ENCODE data around the gene CD101. TPM values are rescaled to one million over a fixed set of nuclear protein-coding genes. Genes with fewer than 3 reads are reported as not detected.

CD101 gene
- total RNA-seq, 2 experiments from 2014 or later: not detected

- Histone ChIP-seq H3K4me3 (ENCODE audit: low read depth, low read length, poor library complexity, severe bottlenecking) (no peak overlapping the region), H3K27ac (ENCODE audit: low read depth, low read length, poor library complexity, severe bottlenecking) (no peak overlapping the region), H2AFZ (ENCODE audit: low read length) (no peak overlapping the region), H3K9me3 (ENCODE audit: low read length) (no peaks in the 10 kb centered on the region), H3K79me2 (ENCODE audit: insufficient read depth, low read depth, low read length) (no peaks in the 10 kb centered on the region), H3K9me2 (ENCODE audit: insufficient read depth, low read length) (no peaks in the 10 kb centered on the region), H3K36me3 (ENCODE audit: insufficient read depth, low read length) (no peaks in the 10 kb centered on the region), H3K4me1 (ENCODE audit: insufficient read depth, low read length, poor library complexity, severe bottlenecking) (no peaks in the 10 kb centered on the region), H4K20me1 (ENCODE audit: insufficient read depth, low read length) (no peaks in the 10 kb centered on the region), H3K4me2 (ENCODE audit: low read length) (no peak overlapping the region)
- ChIA-PET CTCF (ENCODE audit: unreplicated experiment) (no interaction called here), POLR2A (no interaction called here)
- TF ChIP-seq CTCF (conservative IDR thresholded peaks at IDR 0.05; ENCODE audit: low read length) (no peak), EZH2phosphoT487 (IDR thresholded peaks at IDR 0.05; ENCODE audit: borderline replicate concordance, low read depth, low read length) (no peak)
- DNase-seq (ENCODE audit: low spot score): no peak
- BruUV-seq (replicated peaks): no TSS peak
- intact Hi-C loops (cut with micrococcal nuclease; ENCODE audit: unreplicated experiment): no loop called here
Measured at GRCh38 chr1:117022114-117022513, 20.6 kb downstream of the CD101 start.

GRCh38 chr1:117025568-117025967 lies 24.0 kb downstream of the CD101 start:
- no peaks in the 10 kb centered on the region for H3K36me3 ChIP-seq (ENCODE audit: insufficient read depth, low read length)
- no TSS peak for BruUV-seq (replicated peaks)
- no peak overlapping the region for H3K27ac ChIP-seq (ENCODE audit: low read depth, low read length, poor library complexity, severe bottlenecking)
- intact Hi-C loops (cut with micrococcal nuclease; ENCODE audit: unreplicated experiment): no loop called here
- DNase-seq (ENCODE audit: low spot score): no peak
- H3K79me2 ChIP-seq (ENCODE audit: insufficient read depth, low read depth, low read length): no peaks in the 10 kb centered on the region
- ChIA-PET POLR2A (interaction anchor here (0.7 to 1.6 kb wide), 2 partner anchors 11 to 35 kb away, joined by 3 read pairs; partner anchors contain the start of gene TTF2), CTCF (ENCODE audit: unreplicated experiment) (no interaction called here)
- no peak for TF ChIP-seq EZH2phosphoT487 (IDR thresholded peaks at IDR 0.05; ENCODE audit: borderline replicate concordance, low read depth, low read length)
- TF ChIP-seq CTCF (conservative IDR thresholded peaks at IDR 0.05; ENCODE audit: low read length): no peak
- no peaks in the 10 kb centered on the region for H3K9me2 ChIP-seq (ENCODE audit: insufficient read depth, low read length)
- no peak overlapping the region for H3K4me2 ChIP-seq (ENCODE audit: low read length)
- H3K9me3 ChIP-seq (ENCODE audit: low read length): no peaks in the 10 kb centered on the region
- H4K20me1 ChIP-seq (ENCODE audit: insufficient read depth, low read length): no peaks in the 10 kb centered on the region
- H2AFZ ChIP-seq (ENCODE audit: low read length): no peak overlapping the region
- no peaks in the 10 kb centered on the region for H3K4me1 ChIP-seq (ENCODE audit: insufficient read depth, low read length, poor library complexity, severe bottlenecking)
- H3K4me3 ChIP-seq (ENCODE audit: low read depth, low read length, poor library complexity, severe bottlenecking): no peak overlapping the region

GRCh38 chr1:117026361-117026760 lies 24.8 kb downstream of the CD101 start:
- ChIA-PET CTCF (ENCODE audit: unreplicated experiment) (no interaction called here), POLR2A (interaction anchor here (1.6 kb wide), 1 partner anchor 12 kb away, joined by 3 read pairs; no protein-coding TSS in a partner anchor)
- Histone ChIP-seq H3K4me1 (ENCODE audit: insufficient read depth, low read length, poor library complexity, severe bottlenecking) (no peaks in the 10 kb centered on the region), H2AFZ (ENCODE audit: low read length) (no peak overlapping the region), H3K4me3 (ENCODE audit: low read depth, low read length, poor library complexity, severe bottlenecking) (no peak overlapping the region), H3K9me2 (ENCODE audit: insufficient read depth, low read length) (no peaks in the 10 kb centered on the region), H3K79me2 (ENCODE audit: insufficient read depth, low read depth, low read length) (no peaks in the 10 kb centered on the region), H3K9me3 (ENCODE audit: low read length) (no peaks in the 10 kb centered on the region), H3K4me2 (ENCODE audit: low read length) (no peak overlapping the region), H4K20me1 (ENCODE audit: insufficient read depth, low read length) (no peaks in the 10 kb centered on the region), H3K27ac (ENCODE audit: low read depth, low read length, poor library complexity, severe bottlenecking) (no peak overlapping the region), H3K36me3 (ENCODE audit: insufficient read depth, low read length) (no peaks in the 10 kb centered on the region)
- intact Hi-C loops (cut with micrococcal nuclease; ENCODE audit: unreplicated experiment): no loop called here
- BruUV-seq (replicated peaks): no TSS peak
- TF ChIP-seq EZH2phosphoT487 (IDR thresholded peaks at IDR 0.05; ENCODE audit: borderline replicate concordance, low read depth, low read length) (no peak), CTCF (conservative IDR thresholded peaks at IDR 0.05; ENCODE audit: low read length) (no peak)
- DNase-seq (ENCODE audit: low spot score): no peak
